Measurements from ENCODE around the gene DLG3.
"Not testable (repeated sequence)": the region's sequence is repeated elsewhere in the genome, so short reads cannot be mapped to it uniquely, and the experiment has no call there.

The DLG3 gene

DNA sequence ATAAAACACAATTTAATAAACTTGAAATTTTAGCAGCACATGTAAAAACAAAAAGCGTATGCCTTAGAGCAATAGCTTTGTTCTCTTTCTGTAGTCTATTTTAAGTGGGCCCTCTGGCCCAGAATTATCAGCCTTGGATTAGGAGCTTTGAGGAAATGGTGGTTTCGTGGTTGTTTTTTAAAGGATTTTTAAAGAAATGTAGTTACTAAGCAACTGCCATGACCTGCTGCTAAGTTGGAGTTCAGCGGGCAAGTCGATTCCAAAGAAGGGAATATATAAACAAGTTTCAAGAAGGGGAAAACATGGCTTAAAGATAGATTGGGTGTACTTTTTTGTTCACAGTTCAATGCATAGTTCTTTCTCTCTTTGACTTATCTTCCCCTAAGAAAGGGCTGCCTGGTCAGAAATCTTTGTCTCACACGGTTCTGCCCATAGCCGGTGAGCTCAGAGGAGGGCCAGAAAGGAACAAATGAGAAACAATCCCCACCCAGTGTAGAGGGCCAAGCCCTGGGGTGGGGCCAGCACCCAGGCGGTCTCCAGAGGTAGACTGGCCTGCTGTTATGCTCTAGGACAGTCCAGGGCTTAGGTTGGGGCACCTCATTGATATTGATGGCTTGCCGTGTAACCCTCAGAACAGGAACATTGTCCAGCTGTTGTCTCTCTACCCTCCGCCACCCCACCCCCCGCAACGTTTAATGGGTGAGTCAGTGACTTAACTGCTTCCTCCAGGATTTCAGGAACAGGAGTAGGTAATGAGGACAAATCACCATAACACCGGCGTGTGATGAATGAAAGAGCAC lies 32.5 kb downstream of the DLG3 start:
- no peak for DNase-seq

DNA sequence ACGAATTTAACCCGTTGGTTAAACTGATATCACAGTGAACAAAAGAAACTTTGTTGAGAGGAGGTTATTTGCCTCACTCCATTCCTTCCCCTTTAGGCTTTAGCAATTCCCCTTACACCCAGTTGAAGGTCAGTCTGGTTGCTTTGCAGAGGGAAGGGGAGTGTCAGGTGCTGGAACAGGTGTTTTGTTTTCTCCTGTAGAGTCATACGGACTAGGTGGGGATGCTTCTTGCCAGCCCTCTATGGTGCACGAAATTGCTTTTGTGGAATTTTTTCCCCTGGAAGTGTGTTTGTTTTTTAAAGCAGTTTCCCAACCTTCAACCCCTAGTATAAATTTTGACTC lies 33.1 kb downstream of the DLG3 start:
- DNase-seq: no peak

DNA sequence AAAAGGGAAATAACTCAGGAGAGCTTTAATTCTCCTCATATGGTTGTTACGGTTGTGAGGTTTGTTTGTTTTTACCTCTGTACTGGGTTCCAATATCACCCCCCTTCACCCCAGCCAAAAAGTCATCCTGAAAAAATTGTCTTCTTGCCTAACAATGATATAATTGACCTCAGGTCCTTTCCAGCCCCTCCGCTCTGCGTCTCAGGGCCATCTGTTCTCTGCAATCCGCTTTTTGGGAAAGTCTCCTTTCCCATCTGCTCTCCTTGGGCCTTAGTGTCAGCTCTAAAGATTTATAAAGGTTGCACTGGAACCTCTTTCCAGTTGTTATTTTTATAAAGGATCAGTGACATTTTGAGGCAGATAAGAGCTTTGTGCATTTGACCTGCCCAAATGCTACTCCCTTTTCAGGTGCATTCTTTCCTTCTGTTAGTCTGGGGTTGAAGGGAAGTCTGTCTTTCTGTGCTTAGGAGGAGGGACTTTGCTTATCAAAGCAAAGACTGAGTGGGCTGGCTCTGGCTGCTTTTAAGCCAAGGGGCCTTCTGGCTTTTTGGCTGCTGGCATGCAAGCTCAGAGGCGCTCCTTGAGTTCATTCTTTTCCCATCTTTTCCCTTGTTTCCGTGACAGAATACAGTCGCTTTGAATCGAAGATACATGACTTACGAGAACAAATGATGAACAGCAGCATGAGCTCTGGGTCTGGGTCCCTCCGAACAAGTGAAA lies 34.1 kb downstream of the DLG3 start:
- no peak for DNase-seq

DNA sequence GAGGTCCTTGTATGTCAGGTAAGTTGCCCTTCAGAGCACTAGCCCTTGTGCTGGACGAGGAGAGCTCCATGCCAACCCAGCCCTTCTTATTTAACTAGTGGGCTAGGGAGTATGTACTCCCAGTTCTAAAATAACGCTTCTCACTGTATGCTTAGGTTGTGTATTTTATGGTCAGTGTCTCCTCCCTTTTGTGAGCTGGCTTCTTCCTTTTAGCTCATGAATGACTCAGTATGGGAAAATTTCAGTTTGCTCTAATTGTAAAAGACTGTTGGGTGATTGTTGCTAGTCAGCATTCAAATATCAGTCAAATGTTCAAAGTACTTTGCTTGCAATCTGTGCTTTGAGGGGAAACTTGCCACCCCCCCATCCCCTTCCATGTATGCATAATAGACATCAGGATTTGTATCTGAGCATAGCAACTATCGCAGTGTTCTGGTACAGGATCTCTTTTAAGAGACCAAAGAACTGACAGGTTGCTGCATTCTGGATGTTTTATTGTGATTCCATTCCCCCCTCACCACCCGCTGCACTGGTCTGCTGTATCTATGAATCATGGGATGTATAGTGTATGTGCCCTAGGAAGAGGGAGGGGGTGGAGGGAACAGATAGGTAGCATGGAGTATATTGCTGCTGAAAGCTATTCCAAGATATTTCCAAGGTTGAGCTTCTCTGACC lies 34.7 kb downstream of the DLG3 start:
- no peak for DNase-seq

DNA sequence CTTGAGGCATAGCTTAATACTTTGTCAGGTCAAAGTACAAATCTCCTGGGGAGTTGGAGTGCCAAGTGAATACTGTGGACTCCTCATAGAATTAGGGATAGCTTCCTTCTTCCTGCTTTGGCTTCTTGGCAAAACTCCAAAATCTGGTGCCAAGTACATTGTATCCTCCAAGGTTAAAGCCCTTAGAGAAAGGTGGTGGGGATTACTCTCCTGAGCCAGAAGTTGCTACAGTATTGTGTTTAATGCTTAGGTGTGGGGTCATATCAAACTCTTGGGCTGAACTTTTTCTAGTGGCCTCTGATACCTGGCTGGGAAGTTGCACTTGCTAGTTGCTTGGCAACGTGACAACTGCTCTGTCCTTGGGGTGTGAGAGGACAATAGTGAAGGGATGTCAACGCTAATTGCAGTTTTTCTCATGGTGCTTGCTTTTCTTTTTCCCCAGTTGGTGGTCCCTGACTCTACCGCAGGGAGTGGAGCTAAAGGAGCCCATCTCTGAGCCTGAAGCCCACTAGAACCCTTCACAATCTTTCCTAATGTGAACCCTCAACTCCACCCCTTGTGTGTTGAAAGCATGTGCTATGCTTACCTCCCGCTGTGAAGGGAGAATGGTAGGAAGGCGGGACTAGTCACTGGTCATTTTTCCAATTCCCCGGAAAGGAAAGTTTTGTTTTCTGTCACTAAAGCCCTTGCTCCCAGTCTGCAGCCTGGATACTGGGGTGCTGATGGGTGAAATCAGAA lies 35.5 kb downstream of the DLG3 start:
- no peak for DNase-seq

DNA sequence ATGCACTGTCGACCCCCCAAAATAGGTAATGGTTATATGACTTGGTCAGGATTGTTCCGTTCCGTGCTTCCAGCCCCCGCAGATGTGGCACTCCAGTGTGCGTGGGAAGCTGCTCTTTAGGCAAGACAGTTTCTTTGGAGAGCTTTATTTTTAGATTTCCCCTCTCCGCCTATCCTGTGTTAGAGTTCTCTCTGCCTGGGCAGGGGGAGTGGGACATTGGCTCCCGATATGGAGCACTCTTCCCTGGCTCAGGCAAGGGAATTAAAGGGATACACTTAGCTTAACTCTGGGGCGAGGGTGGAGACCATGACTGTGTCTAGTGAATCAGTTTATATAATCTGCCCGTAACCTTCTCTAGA lies 36.0 kb downstream of the DLG3 start:
- no peak for DNase-seq

DNA sequence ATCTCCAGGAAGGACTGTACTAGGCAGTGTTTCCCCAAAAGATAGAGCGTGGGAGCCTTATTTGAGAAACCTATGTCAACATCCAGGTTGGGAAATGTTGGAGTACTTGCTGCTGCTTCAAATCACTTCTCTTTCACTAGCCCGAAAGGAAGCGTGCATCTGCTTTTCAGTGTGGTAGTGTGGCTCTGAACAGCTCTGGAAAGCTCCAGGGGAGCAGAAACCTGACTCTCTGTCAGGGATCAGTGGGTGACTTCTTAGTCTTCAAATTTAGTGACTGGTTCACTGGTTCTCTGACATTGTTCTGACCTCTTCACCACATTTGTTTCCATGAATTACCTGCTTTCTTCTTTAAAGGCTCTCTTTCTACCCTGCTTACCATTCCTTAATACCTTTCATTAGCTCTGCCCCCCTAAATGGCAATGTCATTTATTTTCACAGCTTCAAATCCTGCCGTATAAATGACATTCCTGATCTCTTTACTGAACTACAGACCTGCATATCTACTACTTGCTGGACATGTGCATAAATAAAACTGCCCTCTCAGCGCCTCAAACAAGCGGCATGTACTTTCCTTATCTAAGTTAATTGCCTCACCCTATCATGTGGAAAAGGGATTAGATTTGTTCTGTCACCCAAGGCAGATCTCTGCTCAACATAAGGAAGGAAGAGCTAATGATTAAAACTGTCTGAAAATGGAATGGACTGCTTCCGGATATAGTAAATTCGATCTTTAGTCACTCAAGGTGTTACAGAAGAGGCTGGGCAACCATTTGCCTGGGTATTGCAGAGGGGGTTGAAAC lies 37.0 kb downstream of the DLG3 start:
- no peak for DNase-seq

DNA sequence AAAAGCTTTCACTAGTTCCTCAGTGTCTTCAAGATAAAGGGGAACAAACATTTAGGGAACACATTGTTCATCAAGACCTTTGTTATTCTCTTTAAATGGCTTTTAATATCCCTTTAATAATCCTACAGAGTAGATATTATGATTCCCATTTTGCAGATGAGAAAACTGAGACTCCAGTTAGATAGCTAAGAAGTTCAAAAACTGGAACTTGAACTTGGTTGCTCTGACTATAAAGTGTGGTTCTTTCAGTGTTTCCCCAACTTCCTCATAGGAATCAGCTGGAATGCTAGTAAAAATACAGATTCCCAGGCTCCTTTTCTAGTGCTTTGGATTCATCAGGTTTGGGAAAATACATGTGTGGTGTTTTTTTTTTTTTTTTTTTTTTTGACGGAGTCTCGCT lies 37.7 kb downstream of the DLG3 start:
- no peak for DNase-seq

DNA sequence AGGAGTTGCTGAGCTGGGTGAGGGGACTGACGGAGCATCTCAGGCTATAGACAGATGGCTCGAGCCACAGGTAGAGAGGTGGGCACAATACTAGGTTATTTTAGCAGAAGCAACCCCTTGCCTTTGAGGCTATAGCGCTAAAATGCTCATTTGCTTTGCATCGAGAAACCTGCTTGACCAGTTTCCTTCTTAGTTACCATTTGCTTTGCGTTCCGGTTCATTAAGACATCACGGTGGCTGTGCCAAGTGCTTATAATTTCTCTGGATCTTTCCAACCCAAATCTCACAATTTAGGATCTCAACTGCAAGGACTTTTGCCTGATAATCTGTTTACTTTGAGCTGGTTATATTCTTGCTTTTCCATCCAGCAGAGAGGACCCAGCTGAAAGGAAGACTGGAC lies 40.8 kb downstream of the DLG3 start:
- no peak for DNase-seq

DNA sequence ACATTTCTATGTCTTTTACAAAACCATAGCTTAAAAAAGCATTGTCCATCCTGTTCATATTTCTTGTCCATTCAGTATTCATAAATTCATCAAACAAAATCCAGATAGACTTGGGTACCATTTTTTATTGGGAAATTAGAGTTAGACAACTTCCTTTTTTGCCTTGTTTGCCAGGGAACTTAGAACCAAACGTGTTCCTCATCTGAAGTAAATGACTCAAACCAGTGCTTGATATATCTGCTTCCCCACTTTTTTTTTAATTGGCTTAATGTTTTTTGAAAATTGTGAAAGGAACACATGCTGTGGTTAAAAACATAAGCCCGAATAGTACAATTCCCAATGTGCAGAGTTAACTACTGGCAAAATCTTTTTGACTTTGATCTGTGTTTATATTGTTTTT lies 44.2 kb downstream of the DLG3 start:
- DNase-seq: no peak

DNA sequence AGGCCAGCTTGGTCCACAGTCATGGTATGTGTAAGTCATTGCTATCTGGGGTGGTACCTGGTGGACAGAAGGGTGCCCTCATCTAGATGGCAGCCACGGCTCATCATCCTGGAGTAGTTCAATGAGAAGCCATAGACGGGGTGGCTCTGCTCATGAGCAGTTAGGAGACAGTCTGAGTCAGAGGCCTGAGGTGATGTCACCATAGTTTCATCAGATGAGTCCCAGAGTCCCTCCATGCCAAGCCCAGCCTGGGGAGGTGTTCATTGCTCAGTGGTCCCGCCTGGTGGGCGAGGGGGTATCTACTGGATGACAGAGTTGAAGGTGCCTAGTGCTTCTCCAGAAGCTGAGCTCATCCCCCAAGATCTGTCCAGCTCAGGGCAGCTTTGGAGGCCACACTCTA lies 49.8 kb downstream of the DLG3 start:
- DNase-seq: no peak

DNA sequence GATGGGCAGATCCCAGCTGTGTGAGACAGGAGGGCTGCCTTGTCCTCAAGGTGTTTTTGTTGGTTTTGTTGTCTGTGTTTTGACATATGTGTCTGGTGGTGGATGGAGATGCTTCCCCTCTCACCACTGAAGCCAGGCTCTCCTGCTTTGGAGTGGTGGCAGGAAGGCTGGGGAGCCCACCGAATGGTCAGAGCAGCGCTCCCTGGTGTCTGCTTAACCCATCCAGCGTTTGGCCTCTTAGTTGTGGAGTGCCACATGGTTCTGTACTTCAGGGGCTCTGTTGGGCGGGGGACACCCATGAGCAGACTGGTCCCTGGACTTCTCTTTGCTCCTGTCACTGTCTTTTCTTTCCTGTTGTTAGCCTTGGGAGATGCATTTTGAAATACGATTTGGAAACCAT lies 51.9 kb downstream of the DLG3 start:
- no peak for DNase-seq

DNA sequence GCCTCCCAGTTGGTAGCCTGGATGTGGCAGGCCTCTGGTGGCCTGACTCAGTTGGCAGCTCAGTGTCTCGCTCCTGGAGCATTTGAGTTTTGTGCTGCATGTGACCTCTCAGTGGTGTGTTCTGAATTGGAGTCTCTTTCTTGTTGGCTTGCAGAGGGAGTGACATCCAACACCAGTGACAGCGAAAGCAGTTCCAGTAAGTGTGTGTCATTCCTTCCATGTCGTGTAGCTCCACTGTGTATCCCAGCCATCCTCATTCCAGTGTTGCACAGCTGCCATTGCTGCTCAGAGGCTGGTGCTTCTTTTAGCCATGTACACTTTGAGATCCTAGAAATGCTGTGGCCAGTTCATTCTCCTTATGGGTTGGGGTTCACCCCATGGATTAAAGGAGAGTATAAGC lies 52.4 kb downstream of the DLG3 start:
- DNase-seq: no peak

DNA sequence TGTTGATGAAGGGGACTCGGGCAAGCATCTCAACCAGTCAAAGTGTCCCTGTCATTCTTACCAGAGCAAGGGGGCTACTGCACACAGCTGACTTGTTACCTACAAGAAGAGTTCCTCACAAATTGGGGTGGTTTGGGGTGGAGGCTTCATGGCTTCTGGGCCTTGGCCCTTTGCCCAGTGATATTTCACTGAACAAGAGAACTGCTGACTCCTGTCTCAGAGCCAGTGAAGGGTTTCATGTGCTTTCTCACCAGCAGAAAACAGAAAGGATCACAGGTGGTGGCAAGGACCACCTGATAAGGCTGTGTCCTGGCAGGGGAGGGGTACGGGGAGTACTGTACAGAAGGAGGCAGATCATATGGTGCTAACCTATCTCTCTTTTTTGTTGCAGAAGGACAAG lies 53.5 kb downstream of the DLG3 start:
- no peak for DNase-seq

DNA sequence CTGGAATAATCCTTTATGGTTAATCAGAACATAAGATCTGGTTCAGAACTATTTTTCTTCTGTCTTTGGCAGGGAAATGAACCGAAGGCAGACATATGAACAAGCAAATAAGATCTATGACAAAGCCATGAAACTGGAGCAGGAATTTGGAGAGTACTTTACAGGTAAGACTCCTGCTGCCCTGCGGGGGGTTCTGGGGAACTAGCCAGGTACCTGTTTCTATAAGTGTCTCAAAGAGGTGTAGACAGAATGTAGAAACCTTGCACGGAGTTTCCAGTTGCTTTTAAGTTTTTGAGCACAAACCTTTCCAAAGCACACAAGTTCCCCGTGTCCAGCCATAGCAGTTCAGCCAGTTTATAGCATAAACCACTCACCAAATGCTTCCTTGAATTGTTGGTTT lies 56.2 kb downstream of the DLG3 start:
- no peak for DNase-seq

DNA sequence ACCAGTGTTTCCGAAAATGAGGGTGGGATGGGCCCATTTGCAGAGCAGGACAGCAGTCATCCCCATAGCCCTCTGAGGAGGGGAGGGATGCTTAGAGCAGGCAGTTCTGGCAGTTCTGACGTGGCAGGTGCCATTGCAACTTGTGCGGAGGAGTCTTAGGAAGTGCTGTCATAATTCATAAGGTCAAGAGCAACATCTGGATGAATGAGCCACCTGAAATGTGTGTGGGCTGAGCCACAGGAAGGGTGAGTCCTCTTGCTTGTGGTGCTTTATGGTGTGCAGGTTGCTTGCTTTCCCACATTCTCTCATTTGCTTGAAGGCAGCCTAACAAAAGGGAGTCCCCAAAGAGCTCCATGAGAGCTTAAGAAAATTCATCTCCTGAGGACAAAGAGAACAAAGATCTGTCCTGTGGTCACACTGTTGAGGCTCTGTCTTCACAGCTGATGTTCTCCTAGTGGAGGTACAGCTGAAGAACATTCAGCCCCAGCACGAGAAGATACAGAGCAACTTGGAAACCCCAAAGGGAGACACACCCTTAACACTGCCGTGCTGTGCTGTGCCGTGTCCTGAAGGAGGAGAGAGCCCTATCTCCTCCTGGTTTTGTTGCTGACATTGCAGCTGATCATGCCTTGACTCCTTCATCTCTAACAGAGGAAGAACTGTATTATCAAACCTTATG lies 60.3 kb downstream of the DLG3 start:
- DNase-seq: no peak

DNA sequence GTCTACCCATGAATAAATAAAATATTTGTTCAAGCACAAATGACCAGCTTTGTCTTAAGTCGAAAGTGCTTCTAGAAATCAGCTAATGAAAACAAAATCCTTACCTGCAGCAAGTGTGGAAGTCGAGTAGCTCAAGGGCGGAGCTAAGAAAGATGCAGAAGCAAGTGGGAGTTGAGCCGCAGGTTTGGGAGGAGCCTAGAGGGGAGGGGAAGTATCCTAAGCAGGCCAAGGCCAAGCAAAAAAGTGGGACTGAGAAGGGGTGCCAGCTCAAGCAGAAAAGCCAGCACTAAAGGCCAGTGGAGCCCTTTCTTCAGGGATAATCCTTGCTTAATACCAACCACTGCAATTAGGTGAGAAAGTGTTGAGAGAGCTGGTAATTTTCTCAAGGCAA lies 60.8 kb downstream of the DLG3 start:
- no peak for DNase-seq

DNA sequence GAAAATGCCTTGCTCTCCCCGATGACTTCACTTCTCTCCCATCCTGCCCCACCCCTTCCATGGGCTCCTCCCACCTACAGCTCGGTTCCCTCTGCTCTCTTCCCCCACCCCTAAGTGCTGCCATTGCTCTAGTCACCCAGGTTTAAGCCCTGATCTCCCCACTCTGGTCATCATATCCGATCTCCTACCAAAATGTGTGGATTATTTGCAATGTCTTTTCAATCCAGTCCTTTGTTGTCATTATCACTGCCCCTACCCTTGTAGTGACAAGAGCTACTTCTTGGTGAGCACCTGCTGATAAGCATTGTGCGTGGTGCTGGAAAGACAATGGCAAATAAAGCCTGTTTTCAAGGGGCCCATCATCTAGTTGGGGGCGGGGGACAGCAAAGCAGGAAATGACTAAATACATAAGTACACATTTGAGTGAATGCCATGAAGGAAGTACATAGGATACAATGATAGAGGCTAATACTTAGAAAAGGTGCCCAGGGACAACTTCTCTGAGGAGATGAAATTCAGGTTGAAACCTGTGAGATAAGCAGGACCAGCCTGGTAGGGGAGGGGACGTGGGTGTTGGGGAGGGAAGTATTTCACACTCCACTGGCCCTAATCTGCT lies 63.8 kb downstream of the DLG3 start:
- DNase-seq: no peak

DNA sequence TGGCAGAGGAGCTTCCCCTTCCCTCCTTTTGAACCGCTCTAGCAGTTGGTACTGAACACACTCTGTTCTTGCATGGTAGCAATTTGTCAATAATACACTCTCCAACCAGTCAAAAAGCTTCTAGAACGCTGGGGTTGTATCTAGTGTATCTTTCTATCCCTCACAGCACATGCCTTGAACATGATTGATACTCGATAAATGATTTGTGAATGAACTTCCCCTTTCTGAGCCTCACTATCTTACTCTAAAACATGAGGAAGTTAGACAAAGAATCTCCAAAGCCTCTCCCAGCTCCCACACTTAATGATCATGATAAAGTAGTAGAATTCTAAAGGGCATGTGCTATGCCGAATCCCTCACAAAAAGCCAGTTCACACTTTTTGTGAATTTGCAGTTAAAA lies 64.4 kb downstream of the DLG3 start:
- no peak for DNase-seq

DNA sequence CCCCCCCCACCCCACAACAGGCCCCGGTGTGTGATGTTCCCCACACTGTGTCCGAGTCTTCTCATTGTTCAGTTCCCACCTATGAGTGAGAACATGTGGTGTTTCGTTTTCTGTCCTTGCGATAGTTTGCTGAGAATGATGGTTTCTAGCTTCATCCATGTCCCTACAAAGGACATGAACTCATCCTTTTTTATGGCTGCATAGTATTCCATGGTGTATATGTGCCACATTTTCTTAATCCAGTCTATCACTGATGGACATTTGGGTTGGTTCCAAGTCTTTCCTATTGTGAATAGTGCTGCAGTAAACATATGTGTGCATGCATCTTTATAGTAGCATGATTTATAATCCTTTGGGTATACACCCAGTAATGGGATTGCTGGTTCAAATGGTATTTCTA lies 70.6 kb downstream of the DLG3 start:
- DNase-seq: not testable (repeated sequence)

DNA sequence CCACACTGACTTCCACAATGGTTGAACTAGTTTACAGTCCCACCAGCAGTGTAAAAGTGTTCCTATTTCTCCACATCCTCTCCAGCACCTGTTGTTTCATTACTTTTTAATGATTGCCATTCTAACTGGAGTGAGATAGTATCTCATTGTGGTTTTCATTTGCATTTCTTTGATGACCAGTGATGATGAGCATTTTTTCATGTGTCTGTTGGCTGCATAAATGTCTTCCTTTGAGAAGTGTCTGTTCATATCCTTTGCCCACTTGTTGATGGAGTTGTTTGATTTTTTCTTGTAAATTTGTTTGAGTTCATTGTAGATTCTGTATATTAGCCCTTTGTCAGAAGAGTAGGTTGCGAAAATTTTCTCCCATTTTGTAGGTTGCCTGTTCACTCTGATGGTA lies 71.1 kb downstream of the DLG3 start:
- not testable (repeated sequence) for DNase-seq

DNA sequence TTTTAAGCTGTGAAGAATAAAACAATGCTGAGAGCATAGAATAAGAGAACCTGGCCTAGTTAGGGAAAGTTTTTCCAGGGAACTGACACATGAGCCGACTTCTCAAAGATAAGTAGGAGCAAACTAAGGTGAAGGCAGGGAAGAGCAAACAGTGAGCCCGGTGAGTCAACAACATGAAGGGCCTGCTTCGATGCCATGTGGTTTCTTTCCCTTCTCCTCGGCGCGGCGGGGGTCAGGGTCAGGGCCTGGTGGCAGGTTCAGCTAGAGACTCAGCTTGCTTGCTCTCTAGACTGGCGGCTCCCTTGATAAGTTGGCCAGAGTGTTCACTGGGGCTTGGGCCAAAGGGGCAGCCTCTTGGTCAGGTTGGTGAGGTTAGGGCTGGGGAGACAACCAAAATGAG lies 81.1 kb downstream of the DLG3 start:
- no peak for DNase-seq

All from CD4-positive, alpha-beta T cell treated with Interleukin-15 for 1 hour (primary cell).